ENCODE results near the gene RPRD2.

RPRD2 gene

DNA sequence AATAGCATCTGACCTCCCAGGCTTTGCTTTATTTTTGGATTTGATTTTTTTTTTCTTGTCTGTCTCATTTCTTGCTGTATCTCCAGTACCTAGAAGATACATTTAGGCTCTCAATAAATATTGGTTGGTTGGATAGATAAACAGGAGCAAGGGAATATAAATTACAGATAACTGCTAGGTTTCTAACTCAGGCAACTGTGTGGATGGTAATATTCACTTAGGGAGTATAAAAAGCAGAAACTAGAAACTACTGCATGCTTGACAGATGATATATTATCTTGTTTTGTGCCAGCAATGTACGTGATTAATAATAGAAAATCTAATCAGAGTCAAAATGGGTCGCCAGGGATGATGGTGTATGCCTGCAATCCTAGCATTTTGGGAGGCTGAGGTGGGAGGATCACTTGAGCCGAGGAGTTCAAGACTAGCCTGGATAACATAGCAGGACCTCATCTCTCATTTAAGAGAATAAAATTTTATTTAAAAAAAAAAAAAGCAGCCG is 92.2 kb downstream of the RPRD2 start:
- H3K9me3 ChIP-seq (ENCODE audit: control insufficient read depth, low read length) = no peaks in the 10 kb centered on the region
- H3K4me1 ChIP-seq (ENCODE audit: control insufficient read depth, insufficient read depth, low read length, poor library complexity, severe bottlenecking) = no peaks in the 10 kb centered on the region
- no peak overlapping the region for H3K27ac ChIP-seq (ENCODE audit: insufficient read depth, low read length, poor library complexity, severe bottlenecking)
- DNase-seq = no peak
- no peak overlapping the region for H3K4me3 ChIP-seq (ENCODE audit: insufficient read depth, low read depth, low read length, poor library complexity, severe bottlenecking)
- H3K36me3 ChIP-seq (ENCODE audit: control insufficient read depth, insufficient read depth, low read length) = peaks cover 53% of the 10 kb centered on the region
- no peaks in the 10 kb centered on the region for H3K27me3 ChIP-seq (replicated peaks; ENCODE audit: control insufficient read depth, insufficient read depth, low read length, poor library complexity, severe bottlenecking)

DNA sequence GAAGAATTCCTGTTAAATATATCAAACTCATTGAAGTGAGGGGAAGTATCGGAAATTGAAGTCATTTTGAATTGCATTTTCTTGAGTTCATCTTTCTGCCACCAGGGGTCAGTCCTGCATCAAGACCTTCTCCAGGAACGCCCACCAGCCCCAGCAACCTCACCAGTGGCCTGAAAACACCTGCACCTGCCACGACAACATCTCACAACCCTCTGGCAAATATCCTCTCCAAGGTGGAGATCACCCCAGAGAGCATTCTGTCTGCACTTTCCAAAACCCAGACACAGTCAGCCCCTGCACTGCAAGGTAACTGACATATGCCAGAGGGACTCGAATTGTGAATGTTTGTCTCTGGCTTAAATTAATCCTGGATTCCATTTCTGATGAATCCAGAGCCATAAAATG is 100.5 kb downstream of the RPRD2 start:
- DNase-seq = peak; percentile 37 to 58 (median 42)
- Histone ChIP-seq H3K27ac (ENCODE audit: insufficient read depth, low read length, poor library complexity, severe bottlenecking) (no peak overlapping the region), H3K9me3 (ENCODE audit: control insufficient read depth, low read length) (no peaks in the 10 kb centered on the region), H3K4me1 (ENCODE audit: control insufficient read depth, insufficient read depth, low read length, poor library complexity, severe bottlenecking) (no peaks in the 10 kb centered on the region), H3K36me3 (ENCODE audit: control insufficient read depth, insufficient read depth, low read length) (peaks cover 22% of the 10 kb centered on the region), H3K27me3 (replicated peaks; ENCODE audit: control insufficient read depth, insufficient read depth, low read length, poor library complexity, severe bottlenecking) (no peaks in the 10 kb centered on the region), H3K4me3 (ENCODE audit: insufficient read depth, low read depth, low read length, poor library complexity, severe bottlenecking) (no peak overlapping the region)

DNA sequence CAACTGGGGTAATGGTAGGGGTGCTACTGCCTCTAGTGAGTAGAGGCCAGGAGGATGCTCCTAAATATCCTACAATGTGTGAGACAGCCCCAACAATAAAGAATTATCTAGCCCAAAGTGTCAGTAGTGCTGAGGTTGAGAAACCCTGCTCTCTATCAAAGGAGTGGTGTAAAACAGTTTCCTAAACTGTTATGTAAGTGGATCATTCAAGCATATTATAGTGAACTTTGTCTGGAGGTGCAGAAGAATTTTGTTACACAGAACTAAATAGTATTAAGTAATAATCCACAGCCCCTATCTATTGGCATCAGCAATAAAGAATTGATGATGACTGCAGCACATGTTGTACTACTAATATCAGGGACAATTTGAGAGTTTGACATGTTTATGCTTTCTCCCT is 103.0 kb downstream of the RPRD2 start:
- Histone ChIP-seq H3K9me3 (ENCODE audit: control insufficient read depth, low read length) (no peaks in the 10 kb centered on the region), H3K4me1 (ENCODE audit: control insufficient read depth, insufficient read depth, low read length, poor library complexity, severe bottlenecking) (no peaks in the 10 kb centered on the region), H3K27me3 (replicated peaks; ENCODE audit: control insufficient read depth, insufficient read depth, low read length, poor library complexity, severe bottlenecking) (no peaks in the 10 kb centered on the region), H3K4me3 (ENCODE audit: insufficient read depth, low read depth, low read length, poor library complexity, severe bottlenecking) (no peak overlapping the region), H3K27ac (ENCODE audit: insufficient read depth, low read length, poor library complexity, severe bottlenecking) (no peak overlapping the region), H3K36me3 (ENCODE audit: control insufficient read depth, insufficient read depth, low read length) (peaks cover 30% of the 10 kb centered on the region)
- DNase-seq = no peak

DNA sequence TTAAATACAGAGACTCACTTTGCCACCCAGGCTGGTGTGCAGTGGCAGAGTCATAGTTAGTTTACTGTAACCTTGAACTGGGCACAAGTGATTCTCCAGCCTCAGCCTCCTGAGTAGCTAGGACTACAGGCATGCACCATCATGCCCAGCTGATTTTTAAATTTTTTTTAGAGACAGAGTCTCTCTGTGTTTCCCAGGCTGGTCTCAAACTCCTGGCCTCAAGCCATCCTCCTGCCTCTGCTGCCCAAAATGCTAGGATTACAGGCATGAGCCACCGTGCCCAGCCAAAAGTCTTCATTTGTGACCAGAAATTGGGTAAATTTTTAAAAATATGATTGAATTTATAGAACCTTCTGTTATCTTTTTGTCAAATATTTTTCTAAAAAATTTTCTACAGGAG is 105.3 kb downstream of the RPRD2 start:
- H3K36me3 ChIP-seq (ENCODE audit: control insufficient read depth, insufficient read depth, low read length) = peaks cover 42% of the 10 kb centered on the region
- DNase-seq = no peak
- H3K9me3 ChIP-seq (ENCODE audit: control insufficient read depth, low read length) = no peaks in the 10 kb centered on the region
- H3K4me3 ChIP-seq (ENCODE audit: insufficient read depth, low read depth, low read length, poor library complexity, severe bottlenecking) = no peak overlapping the region
- H3K4me1 ChIP-seq (ENCODE audit: control insufficient read depth, insufficient read depth, low read length, poor library complexity, severe bottlenecking) = no peaks in the 10 kb centered on the region
- no peak overlapping the region for H3K27ac ChIP-seq (ENCODE audit: insufficient read depth, low read length, poor library complexity, severe bottlenecking)
- no peaks in the 10 kb centered on the region for H3K27me3 ChIP-seq (replicated peaks; ENCODE audit: control insufficient read depth, insufficient read depth, low read length, poor library complexity, severe bottlenecking)

DNA sequence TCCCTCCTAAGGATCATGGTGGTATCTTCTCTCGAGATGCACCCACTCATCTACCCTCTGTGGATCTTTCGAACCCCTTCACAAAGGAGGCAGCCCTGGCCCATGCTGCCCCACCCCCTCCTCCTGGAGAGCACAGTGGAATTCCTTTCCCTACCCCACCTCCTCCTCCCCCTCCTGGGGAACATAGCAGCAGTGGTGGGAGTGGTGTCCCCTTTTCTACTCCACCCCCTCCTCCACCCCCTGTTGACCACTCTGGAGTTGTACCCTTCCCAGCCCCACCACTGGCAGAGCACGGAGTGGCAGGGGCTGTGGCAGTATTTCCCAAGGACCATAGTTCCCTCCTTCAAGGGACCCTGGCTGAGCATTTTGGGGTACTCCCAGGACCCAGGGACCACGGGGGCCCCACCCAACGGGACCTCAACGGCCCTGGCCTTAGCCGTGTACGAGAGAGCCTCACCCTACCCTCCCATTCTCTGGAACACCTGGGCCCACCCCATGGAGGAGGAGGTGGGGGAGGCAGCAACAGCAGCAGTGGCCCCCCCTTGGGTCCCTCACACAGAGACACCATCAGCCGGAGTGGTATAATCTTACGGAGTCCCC is 108.8 kb downstream of the RPRD2 start:
- no peaks in the 10 kb centered on the region for H3K27me3 ChIP-seq (replicated peaks; ENCODE audit: control insufficient read depth, insufficient read depth, low read length, poor library complexity, severe bottlenecking)
- DNase-seq = no peak
- H3K4me1 ChIP-seq (ENCODE audit: control insufficient read depth, insufficient read depth, low read length, poor library complexity, severe bottlenecking) = no peaks in the 10 kb centered on the region
- H3K9me3 ChIP-seq (ENCODE audit: control insufficient read depth, low read length) = no peaks in the 10 kb centered on the region
- no peak overlapping the region for H3K4me3 ChIP-seq (ENCODE audit: insufficient read depth, low read depth, low read length, poor library complexity, severe bottlenecking)
- H3K36me3 ChIP-seq (ENCODE audit: control insufficient read depth, insufficient read depth, low read length) = peaks cover 32% of the 10 kb centered on the region
- H3K27ac ChIP-seq (ENCODE audit: insufficient read depth, low read length, poor library complexity, severe bottlenecking) = no peak overlapping the region

DNA sequence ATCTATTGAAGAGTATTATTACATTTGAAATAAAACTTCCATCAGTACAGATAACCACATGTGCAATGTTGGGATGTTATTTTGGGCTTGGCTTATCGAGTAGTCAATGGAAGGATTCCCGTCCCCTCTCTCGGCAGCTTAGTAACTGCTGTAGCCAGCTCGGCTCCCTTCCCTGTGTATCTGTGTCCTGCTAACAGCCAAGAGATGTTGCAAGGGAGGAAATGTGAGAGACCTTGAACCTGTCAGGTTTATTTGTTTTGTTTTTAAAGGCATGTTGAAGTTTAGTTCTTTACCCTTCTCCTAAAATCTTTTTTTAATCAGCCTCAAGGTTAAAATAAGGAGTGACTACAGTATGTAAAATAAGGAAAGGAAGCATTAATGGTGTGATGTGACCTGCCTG is 109.7 kb downstream of the RPRD2 start:
- DNase-seq = no peak
- no peaks in the 10 kb centered on the region for H3K9me3 ChIP-seq (ENCODE audit: control insufficient read depth, low read length)
- peaks cover 32% of the 10 kb centered on the region for H3K36me3 ChIP-seq (ENCODE audit: control insufficient read depth, insufficient read depth, low read length)
- no peaks in the 10 kb centered on the region for H3K27me3 ChIP-seq (replicated peaks; ENCODE audit: control insufficient read depth, insufficient read depth, low read length, poor library complexity, severe bottlenecking)
- H3K4me3 ChIP-seq (ENCODE audit: insufficient read depth, low read depth, low read length, poor library complexity, severe bottlenecking) = no peak overlapping the region
- H3K27ac ChIP-seq (ENCODE audit: insufficient read depth, low read length, poor library complexity, severe bottlenecking) = no peak overlapping the region
- H3K4me1 ChIP-seq (ENCODE audit: control insufficient read depth, insufficient read depth, low read length, poor library complexity, severe bottlenecking) = no peaks in the 10 kb centered on the region

DNA sequence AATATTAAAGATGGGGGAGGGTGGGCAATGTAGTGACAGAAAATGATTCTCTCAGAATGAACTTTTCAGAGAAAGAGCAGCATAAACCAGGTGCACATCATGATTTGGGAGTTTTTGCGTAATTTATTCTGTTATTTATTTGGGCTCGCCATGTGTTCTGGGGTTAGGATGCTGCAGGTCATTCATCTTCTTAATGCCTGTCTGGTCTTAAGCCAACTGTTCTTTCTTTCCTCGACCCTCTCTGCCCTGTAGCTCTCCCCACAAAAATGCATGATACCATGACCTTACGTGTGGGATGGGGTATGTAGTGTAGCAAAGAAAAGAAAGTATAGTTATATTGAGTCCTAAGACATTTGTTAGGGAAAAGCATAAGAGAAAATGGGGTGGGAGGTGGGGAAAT is 110.9 kb downstream of the RPRD2 start:
- no peaks in the 10 kb centered on the region for H3K27me3 ChIP-seq (replicated peaks; ENCODE audit: control insufficient read depth, insufficient read depth, low read length, poor library complexity, severe bottlenecking)
- H3K9me3 ChIP-seq (ENCODE audit: control insufficient read depth, low read length) = no peaks in the 10 kb centered on the region
- H3K27ac ChIP-seq (ENCODE audit: insufficient read depth, low read length, poor library complexity, severe bottlenecking) = no peak overlapping the region
- DNase-seq = no peak
- peaks cover 32% of the 10 kb centered on the region for H3K36me3 ChIP-seq (ENCODE audit: control insufficient read depth, insufficient read depth, low read length)
- H3K4me1 ChIP-seq (ENCODE audit: control insufficient read depth, insufficient read depth, low read length, poor library complexity, severe bottlenecking) = no peaks in the 10 kb centered on the region
- no peak overlapping the region for H3K4me3 ChIP-seq (ENCODE audit: insufficient read depth, low read depth, low read length, poor library complexity, severe bottlenecking)

DNA sequence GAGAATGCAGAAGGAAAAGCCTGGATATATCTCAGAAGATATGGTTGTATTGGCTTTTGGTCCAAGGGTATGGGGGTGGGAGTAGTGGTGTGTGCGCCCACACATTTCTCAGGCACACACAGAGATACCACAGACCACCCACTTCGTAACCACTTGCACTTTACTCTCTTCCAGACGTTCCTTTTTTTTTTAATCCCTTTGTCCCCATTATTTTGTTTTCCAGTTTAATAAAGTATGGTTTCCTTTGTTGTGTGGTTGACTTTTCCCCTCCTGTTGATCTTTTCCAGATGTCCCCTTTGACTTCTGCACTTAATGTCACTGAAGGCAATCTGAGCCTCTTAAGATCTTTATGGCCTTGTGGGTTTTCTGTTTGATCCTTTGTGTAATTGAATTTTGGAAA is 112.8 kb downstream of the RPRD2 start:
- Histone ChIP-seq H3K9me3 (ENCODE audit: control insufficient read depth, low read length) (no peaks in the 10 kb centered on the region), H3K4me3 (ENCODE audit: insufficient read depth, low read depth, low read length, poor library complexity, severe bottlenecking) (no peak overlapping the region), H3K4me1 (ENCODE audit: control insufficient read depth, insufficient read depth, low read length, poor library complexity, severe bottlenecking) (no peaks in the 10 kb centered on the region), H3K27ac (ENCODE audit: insufficient read depth, low read length, poor library complexity, severe bottlenecking) (no peak overlapping the region), H3K27me3 (replicated peaks; ENCODE audit: control insufficient read depth, insufficient read depth, low read length, poor library complexity, severe bottlenecking) (no peaks in the 10 kb centered on the region), H3K36me3 (ENCODE audit: control insufficient read depth, insufficient read depth, low read length) (peaks cover 14% of the 10 kb centered on the region)
- no peak for DNase-seq

DNA sequence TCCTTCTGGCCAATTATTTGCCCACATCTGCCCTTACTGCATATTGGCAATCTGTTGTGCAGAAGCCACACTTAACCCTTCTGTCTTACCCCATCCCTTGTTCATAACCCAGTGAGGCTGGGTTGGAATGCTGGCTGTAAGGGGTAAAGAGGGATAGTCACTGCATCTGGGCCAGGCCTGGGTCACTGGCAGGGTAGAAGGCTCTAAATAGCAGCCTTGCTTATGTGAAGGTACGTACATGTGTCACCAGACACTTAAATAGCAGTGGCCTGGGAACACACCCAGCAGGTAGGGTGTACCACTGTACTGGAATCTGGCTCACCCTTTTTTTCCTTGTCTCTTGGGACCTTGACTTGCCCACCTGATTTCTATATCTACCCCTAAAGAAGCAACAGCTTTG is 113.4 kb downstream of the RPRD2 start:
- H3K9me3 ChIP-seq (ENCODE audit: control insufficient read depth, low read length) = no peaks in the 10 kb centered on the region
- peaks cover 8% of the 10 kb centered on the region for H3K36me3 ChIP-seq (ENCODE audit: control insufficient read depth, insufficient read depth, low read length)
- no peak overlapping the region for H3K27ac ChIP-seq (ENCODE audit: insufficient read depth, low read length, poor library complexity, severe bottlenecking)
- no peaks in the 10 kb centered on the region for H3K27me3 ChIP-seq (replicated peaks; ENCODE audit: control insufficient read depth, insufficient read depth, low read length, poor library complexity, severe bottlenecking)
- no peak overlapping the region for H3K4me3 ChIP-seq (ENCODE audit: insufficient read depth, low read depth, low read length, poor library complexity, severe bottlenecking)
- DNase-seq = no peak
- no peaks in the 10 kb centered on the region for H3K4me1 ChIP-seq (ENCODE audit: control insufficient read depth, insufficient read depth, low read length, poor library complexity, severe bottlenecking)

DNA sequence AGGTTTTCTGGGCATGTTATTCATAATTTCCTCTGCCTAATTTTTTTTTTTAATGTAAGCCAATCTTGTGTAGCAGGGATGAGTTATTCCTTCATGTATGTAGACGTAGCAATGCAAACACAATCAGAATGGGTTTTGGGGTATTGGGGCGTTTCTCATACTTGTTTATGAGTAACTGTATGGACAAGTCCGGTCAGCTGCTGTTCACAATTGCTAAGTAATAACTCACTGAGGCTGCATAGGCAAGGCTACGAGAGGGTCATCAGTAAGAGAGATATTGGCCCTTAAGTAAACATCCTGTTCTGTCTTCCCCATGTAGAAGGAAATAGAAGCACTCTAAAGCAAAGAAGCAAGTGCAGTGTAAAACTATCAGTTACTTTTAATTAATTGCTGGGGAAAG is 113.8 kb downstream of the RPRD2 start:
- Histone ChIP-seq H3K27me3 (replicated peaks; ENCODE audit: control insufficient read depth, insufficient read depth, low read length, poor library complexity, severe bottlenecking) (no peaks in the 10 kb centered on the region), H3K4me1 (ENCODE audit: control insufficient read depth, insufficient read depth, low read length, poor library complexity, severe bottlenecking) (no peaks in the 10 kb centered on the region), H3K27ac (ENCODE audit: insufficient read depth, low read length, poor library complexity, severe bottlenecking) (no peak overlapping the region), H3K36me3 (ENCODE audit: control insufficient read depth, insufficient read depth, low read length) (peaks cover 4% of the 10 kb centered on the region), H3K9me3 (ENCODE audit: control insufficient read depth, low read length) (no peaks in the 10 kb centered on the region), H3K4me3 (ENCODE audit: insufficient read depth, low read depth, low read length, poor library complexity, severe bottlenecking) (no peak overlapping the region)
- no peak for DNase-seq
